ENCODE measurements around the gene PTBP3. TPM values are rescaled to one million over a fixed set of nuclear protein-coding genes. Genes with fewer than 3 reads are reported as not detected.
"Not testable (repeated sequence)": the region's sequence is repeated elsewhere in the genome, so short reads cannot be mapped to it uniquely, and the experiment has no call there.

Gene PTBP3
- total RNA-seq, 1 donor, result 57.0 TPM

DNA sequence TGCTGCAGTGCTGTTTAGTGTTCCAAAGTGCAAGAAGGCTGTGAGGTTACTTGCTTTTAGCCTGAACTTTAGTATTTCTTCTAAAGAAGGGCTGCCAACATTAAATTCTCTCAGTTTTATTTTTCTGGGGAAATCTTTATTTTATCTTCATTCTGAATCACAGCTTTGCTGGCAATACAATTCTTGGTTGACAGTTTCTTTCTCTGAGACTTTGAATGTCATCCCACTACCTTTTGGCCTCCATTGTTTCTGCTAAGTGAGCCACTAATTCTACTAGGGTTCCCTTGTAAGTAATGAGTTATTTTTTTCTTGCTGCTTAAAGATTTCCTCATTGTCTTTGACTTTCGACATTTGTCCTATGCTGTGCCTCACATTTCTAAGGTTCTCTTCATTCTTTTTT, 126.0 kb downstream of the PTBP3 start:
- no peak for TF ChIP-seq CTCF (IDR thresholded peaks at IDR 0.05; ENCODE audit: insufficient read depth, low read depth, low read length)
- no peak for DNase-seq (ENCODE audit: low read depth)
- H3K4me3 ChIP-seq (ENCODE audit: low read depth, low read length), result no peak overlapping the region

DNA sequence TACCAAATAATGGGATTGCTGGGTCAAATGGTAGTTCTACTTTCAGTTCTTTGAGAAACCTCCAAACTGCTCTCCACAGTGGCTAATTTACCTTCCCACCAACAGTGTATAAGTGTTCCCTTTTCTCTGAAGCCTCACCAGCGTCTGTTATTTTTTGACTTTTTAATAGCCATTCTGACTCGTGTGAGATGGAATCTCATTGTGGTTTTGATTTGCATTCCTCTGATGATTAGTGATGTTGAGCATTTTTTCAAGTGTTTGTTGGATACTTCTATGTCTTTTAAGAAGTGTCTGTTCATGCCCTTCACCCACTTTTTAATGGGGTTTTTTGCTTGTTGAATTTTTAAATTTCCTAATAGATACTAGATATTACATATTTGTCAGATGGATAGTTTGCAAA, 129.9 kb downstream of the PTBP3 start:
- TF ChIP-seq CTCF (IDR thresholded peaks at IDR 0.05; ENCODE audit: insufficient read depth, low read depth, low read length), result no peak
- no peak overlapping the region for H3K4me3 ChIP-seq (ENCODE audit: low read depth, low read length)
- DNase-seq (ENCODE audit: low read depth), result peak; percentile 48

DNA sequence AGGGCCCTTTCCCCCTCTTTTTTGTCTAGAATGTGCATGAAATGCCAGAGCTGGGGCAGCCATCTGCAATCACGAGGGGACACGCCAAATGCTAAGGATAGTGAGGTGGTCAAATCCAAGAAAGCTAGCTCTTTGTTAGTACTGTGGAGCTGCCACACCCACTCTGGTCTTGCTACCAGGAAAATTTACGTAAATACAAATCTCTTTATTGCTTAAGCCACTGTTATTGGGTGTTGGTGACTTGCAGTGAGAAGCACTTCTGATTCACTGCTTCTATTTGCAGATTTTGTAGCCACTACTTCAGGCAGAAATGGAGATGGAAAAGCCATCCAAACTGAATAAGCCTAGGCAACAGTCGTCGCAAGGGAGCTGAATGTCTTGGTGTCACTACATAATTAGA, 132.7 kb downstream of the PTBP3 start:
- no peak overlapping the region for H3K4me3 ChIP-seq (ENCODE audit: low read depth, low read length)
- peak; percentile 22 for DNase-seq (ENCODE audit: low read depth)
- TF ChIP-seq CTCF (IDR thresholded peaks at IDR 0.05; ENCODE audit: insufficient read depth, low read depth, low read length), result no peak

- H3K4me3 ChIP-seq (ENCODE audit: low read depth, low read length), result no peak overlapping the region
- DNase-seq (ENCODE audit: low read depth), result no peak
- TF ChIP-seq CTCF (IDR thresholded peaks at IDR 0.05; ENCODE audit: insufficient read depth, low read depth, low read length), result no peak
Observed at GRCh38 chr9:112198646-112199045, 134.8 kb downstream of the PTBP3 start.

DNA sequence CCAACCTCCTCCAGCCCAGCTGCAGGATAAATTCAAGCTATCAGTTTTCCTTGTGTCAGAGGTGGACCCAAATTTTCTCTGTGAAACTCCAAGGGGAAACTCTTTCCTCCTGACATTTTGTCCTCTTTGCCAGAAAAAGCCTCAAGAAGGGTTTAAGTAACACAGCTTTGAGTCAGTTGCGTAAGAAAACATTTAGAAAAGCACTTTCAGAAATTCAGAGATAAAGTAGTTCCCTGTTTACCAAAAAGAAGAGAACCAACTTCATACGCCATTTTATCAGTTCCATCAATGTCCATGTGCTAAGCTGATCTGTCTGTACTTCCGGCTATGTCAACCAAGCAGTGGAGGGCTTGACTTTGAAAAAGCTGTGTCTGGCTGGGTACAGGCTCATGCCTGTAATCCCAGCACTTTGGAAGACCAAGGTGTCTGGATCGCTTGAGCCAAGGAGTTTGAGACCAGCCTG, 138.4 kb downstream of the PTBP3 start:
- peak; percentile 39 for DNase-seq (ENCODE audit: low read depth)
- TF ChIP-seq CTCF (IDR thresholded peaks at IDR 0.05; ENCODE audit: insufficient read depth, low read depth, low read length), result no peak

DNA sequence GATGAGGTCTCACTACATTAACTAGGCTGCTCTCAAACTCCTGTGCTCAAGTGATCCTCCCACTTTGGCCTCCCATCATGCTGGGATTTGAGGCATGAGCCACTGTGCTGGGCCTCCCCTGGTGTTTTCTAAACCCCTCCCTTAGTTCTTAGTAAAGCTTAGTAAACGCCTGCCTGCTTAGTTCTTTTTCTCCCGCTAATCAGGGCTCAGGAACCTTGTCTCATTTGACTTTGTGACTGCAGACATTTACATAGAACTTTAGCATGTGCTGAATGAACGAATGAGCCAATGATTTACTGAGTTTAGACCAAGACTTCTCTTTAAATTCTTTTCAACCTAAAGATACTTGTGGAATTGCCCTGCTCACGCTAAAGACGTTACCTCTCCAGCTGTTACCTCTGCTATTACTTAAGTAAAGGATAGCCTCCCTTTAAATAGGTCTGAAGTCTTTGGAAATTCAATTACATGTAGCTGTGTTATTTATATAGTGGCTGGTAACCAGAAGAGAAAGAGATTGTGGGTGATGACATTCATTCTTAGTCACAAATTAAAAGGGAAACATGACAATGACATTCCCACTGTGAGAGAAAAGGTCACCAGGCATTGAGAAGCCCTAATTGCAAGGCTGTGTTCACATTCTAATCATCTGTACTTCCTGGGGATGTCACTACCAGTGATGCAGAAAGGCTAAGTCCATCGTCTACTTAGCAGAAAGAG, 139.7 kb downstream of the PTBP3 start:
- H3K4me3 ChIP-seq (ENCODE audit: low read depth, low read length), result no peak overlapping the region
- no peak for TF ChIP-seq CTCF (IDR thresholded peaks at IDR 0.05; ENCODE audit: insufficient read depth, low read depth, low read length)
- no peak for DNase-seq (ENCODE audit: low read depth)

More for the DNA sequence above, 138.4 kb downstream of the PTBP3 start:
- H3K4me3 ChIP-seq (ENCODE audit: low read depth, low read length), result no peak overlapping the region

GRCh38 chr9:112190320-112190719, 143.1 kb downstream of the PTBP3 start:
- DNase-seq (ENCODE audit: low read depth); H3K4me3 ChIP-seq (ENCODE audit: low read depth, low read length): not testable (repeated sequence)

Data from fibroblast of villous mesenchyme (primary cell).